HL-60 (cell line): ENCODE data around the gene PRMT7.

Experiments used
- DNase-seq, 2 experiments: peaks; one replicate each; pipeline ENCODE4 v3.0.0-alpha.2; 2010 to 2020; ENCODE audit warnings: low read depth in 1 of 2, low spot score in 1 of 2
- H3K27ac ChIP-seq: fragments of 250-450 bp; sonication (Bioruptor Pico); replicated peaks from 2 replicates; pipeline ENCODE4 v1.5.1; 2020; ENCODE audit warnings: mild to moderate bottlenecking, moderate library complexity
- H3K27me3 ChIP-seq: fragments of 250-450 bp; sonication (Bioruptor Pico); 2 replicates; pipeline ENCODE4 v1.5.1; 2021; ENCODE audit warnings: mild to moderate bottlenecking, moderate library complexity; ENCODE audit not compliant: insufficient read depth, poor library complexity, severe bottlenecking
- H3K4me3 ChIP-seq: replicated peaks from 2 replicates; pipeline ENCODE4 v1.5.1; 2011; ENCODE audit warnings: mild to moderate bottlenecking, control low read depth, low read length; ENCODE audit not compliant: insufficient read depth
- CTCF ChIP-seq: IDR thresholded peaks from one replicate; pipeline ENCODE4 v1.5.1; 2011; ENCODE audit warnings: low read length, control low read depth, inconsistent platforms; ENCODE audit not compliant: insufficient read depth
- GABPA ChIP-seq: IDR thresholded peaks from 2 replicates; pipeline ENCODE4 v1.6.1; 2012; ENCODE audit warnings: low read depth
- POLR2AphosphoS5 ChIP-seq: IDR thresholded peaks from 2 replicates; pipeline ENCODE4 v1.6.1; 2012; ENCODE audit warnings: low read depth
- SPI1 ChIP-seq: IDR thresholded peaks from 2 replicates; pipeline ENCODE4 v1.6.1; 2012; ENCODE audit warnings: low read depth, mild to moderate bottlenecking, borderline replicate concordance
- TF ChIP-seq, protein P1 (sequence below): IDR thresholded peaks from 2 replicates; pipeline ENCODE4 v1.6.1; 2012; ENCODE audit warnings: low read depth; ENCODE audit not compliant: insufficient replicate concordance

PRMT7 gene

GRCh38 chr16:68264128-68265077 lies 46.4 kb upstream of the PRMT7 start, which contains the start of gene SLC7A6:
Gene SLC7A6, plus strand, starts transcription at chr16:68264526. Its CDS starts 10,201 bp downstream, at chr16:68274727.
- H3K27ac ChIP-seq, result peak within 1 kb of the TSS; percentile 83
- peak; percentile 77 to 86 for DNase-seq

GRCh38 chr16:68265078-68265920 lies 45.5 kb upstream of the PRMT7 start:
- DNase-seq, result peak; percentile 61 to 81
- peak overlapping the region; percentile 95 for H3K4me3 ChIP-seq
- H3K27me3 ChIP-seq, result no peaks in the 10 kb centered on the region
- peak; percentile 8; the same call in 1 of the 2 replicates for TF ChIP-seq SPI1
- TF ChIP-seq, protein P1, sequence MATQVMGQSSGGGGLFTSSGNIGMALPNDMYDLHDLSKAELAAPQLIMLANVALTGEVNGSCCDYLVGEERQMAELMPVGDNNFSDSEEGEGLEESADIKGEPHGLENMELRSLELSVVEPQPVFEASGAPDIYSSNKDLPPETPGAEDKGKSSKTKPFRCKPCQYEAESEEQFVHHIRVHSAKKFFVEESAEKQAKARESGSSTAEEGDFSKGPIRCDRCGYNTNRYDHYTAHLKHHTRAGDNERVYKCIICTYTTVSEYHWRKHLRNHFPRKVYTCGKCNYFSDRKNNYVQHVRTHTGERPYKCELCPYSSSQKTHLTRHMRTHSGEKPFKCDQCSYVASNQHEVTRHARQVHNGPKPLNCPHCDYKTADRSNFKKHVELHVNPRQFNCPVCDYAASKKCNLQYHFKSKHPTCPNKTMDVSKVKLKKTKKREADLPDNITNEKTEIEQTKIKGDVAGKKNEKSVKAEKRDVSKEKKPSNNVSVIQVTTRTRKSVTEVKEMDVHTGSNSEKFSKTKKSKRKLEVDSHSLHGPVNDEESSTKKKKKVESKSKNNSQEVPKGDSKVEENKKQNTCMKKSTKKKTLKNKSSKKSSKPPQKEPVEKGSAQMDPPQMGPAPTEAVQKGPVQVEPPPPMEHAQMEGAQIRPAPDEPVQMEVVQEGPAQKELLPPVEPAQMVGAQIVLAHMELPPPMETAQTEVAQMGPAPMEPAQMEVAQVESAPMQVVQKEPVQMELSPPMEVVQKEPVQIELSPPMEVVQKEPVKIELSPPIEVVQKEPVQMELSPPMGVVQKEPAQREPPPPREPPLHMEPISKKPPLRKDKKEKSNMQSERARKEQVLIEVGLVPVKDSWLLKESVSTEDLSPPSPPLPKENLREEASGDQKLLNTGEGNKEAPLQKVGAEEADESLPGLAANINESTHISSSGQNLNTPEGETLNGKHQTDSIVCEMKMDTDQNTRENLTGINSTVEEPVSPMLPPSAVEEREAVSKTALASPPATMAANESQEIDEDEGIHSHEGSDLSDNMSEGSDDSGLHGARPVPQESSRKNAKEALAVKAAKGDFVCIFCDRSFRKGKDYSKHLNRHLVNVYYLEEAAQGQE, result no peak
- peak overlapping the region; percentile 79 for H3K27ac ChIP-seq

More at GRCh38 chr16:68264128-68265077, 46.4 kb upstream of the PRMT7 start, which contains the start of gene SLC7A6:
- Histone ChIP-seq H3K4me3 (peak within 1 kb of the TSS; percentile 95), H3K27me3 (no peaks in the 10 kb centered on the region)
- TF ChIP-seq, protein P1, result no peak
- TF ChIP-seq GABPA (no peak; the same call in 1 of the 2 replicates), SPI1 (no peak), POLR2AphosphoS5 (peak; percentile 41; the same call in 1 of the 2 replicates)

- no peak for DNase-seq
- Histone ChIP-seq H3K27ac (no peak overlapping the region), H3K27me3 (no peaks in the 10 kb centered on the region), H3K4me3 (no peak overlapping the region)
- TF ChIP-seq SPI1 (no peak), GABPA (no peak)
- TF ChIP-seq, protein P1, result no peak
These were observed 43.0 kb upstream of the PRMT7 start for GRCh38 chr16:68267612-68268405.

GRCh38 chr16:68269793-68270192 lies 41.0 kb upstream of the PRMT7 start:
- TF ChIP-seq, protein P1, result no peak
- TF ChIP-seq GABPA (no peak), CTCF (no peak), SPI1 (no peak), POLR2AphosphoS5 (no peak)
- Histone ChIP-seq H3K27me3 (no peaks in the 10 kb centered on the region), H3K4me3 (no peak overlapping the region), H3K27ac (no peak overlapping the region)
- DNase-seq, result no peak
